Endothelial cell of umbilical vein (primary cell): ENCODE data around the gene QRFP. TPM values are rescaled to one million over a fixed set of nuclear protein-coding genes. Genes with fewer than 3 reads are reported as not detected.

Experiments
- BruUV-seq: library from RNA; stranded (reverse); fragments of 400-500 nt; replicated peaks from 2 replicates; lab custom pipeline; 2021; lab: Mats Ljungman, UMichigan
- CTCF ChIA-PET: fragments of 300-600, 350-600 bp; sonication (Branson Sonifier 250); formaldehyde crosslinking; loops from one replicate; lab custom pipeline; 2021; ENCODE audit warnings: antibody characterized with exemption, inconsistent platforms; lab: Charles Lee
- POLR2A ChIA-PET: fragments of 300-600, 350-600 bp; sonication (Branson Sonifier 250); formaldehyde crosslinking; loops from one replicate; lab custom pipeline; 2021; ENCODE audit warnings: antibody characterized with exemption, inconsistent platforms; lab: Charles Lee
- DNase-seq: peaks from one replicate; pipeline ENCODE4 v3.0.0-alpha.2; 2011; ENCODE audit warnings: low read depth, low spot score
- FAIRE-seq: peaks from 2 replicates; lab custom pipeline; 2011; peaks lifted over from hg19 to GRCh38; lab: Jason Lieb, UNC
- H2AFZ ChIP-seq: 2 replicates; pipeline ENCODE4 v1.6.0; 2012; ENCODE audit warnings: low read depth, low read length, control low read depth, inconsistent platforms
- H3K27ac ChIP-seq: 2 replicates; pipeline ENCODE4 v1.5.1; 2011; ENCODE audit warnings: low read depth, mild to moderate bottlenecking, control low read depth, low read length, moderate library complexity; ENCODE audit not compliant: insufficient read depth
- H3K27me3 ChIP-seq, 2 experiments: 2 replicates each; pipeline versions ENCODE4 v1.6.0 to v1.6.1; 2011; ENCODE audit warnings: low read length in 2 of 2, mixed read lengths in 1 of 2; ENCODE audit not compliant: control insufficient read depth in 2 of 2, insufficient read depth in 2 of 2
- H3K36me3 ChIP-seq, 2 experiments: 2 replicates in 1 of 2; 3 replicates in 1 of 2; pipeline ENCODE4 v1.5.1; 2011; ENCODE audit warnings: low read length in 2 of 2, mild to moderate bottlenecking in 1 of 2, moderate library complexity in 1 of 2; ENCODE audit not compliant: control insufficient read depth in 2 of 2, insufficient read depth in 2 of 2; ENCODE audit errors: extremely low read depth in 1 of 2
- H3K4me1 ChIP-seq: 3 replicates; pipeline ENCODE4 v1.5.1; 2011; ENCODE audit warnings: mild to moderate bottlenecking, low read length; ENCODE audit not compliant: control insufficient read depth, insufficient read depth; ENCODE audit errors: extremely low read depth
- H3K4me2 ChIP-seq: 2 replicates; pipeline ENCODE4 v1.6.1; 2011; ENCODE audit warnings: low read length, control low read depth, mixed read lengths; ENCODE audit not compliant: insufficient read depth
- H3K4me3 ChIP-seq, 3 experiments: fragments of 200-600 bp in 1 of 3; sonication (generic), shearing (Covaris generic) in 1 of 3; replicated peaks in 1 of 3; 2 replicates each; pipeline ENCODE4 v1.5.1; 2011 to 2016; ENCODE audit warnings: control low read depth in 3 of 3, low read length in 3 of 3, mild to moderate bottlenecking in 2 of 3, inconsistent platforms in 1 of 3, low read depth in 1 of 3, moderate library complexity in 1 of 3; ENCODE audit not compliant: insufficient read depth in 1 of 3
- H3K79me2 ChIP-seq: 2 replicates; pipeline ENCODE4 v1.6.0; 2012; ENCODE audit warnings: low read length, inconsistent platforms; ENCODE audit not compliant: control insufficient read depth, insufficient read depth
- H3K9ac ChIP-seq: replicated peaks from 2 replicates; pipeline ENCODE3; 2011; ENCODE audit warnings: low read length, control low read depth; ENCODE audit not compliant: insufficient read depth; ENCODE audit errors: extremely low read depth
- H3K9me1 ChIP-seq: replicated peaks from 3 replicates; pipeline ENCODE4 v1.6.0; 2011; ENCODE audit warnings: mild to moderate bottlenecking, low read length; ENCODE audit not compliant: control insufficient read depth, insufficient read depth; ENCODE audit errors: extremely low read depth
- H3K9me3 ChIP-seq: replicated peaks from 2 replicates; pipeline ENCODE4 v1.5.1; 2012; ENCODE audit warnings: low read length, inconsistent platforms; ENCODE audit not compliant: control insufficient read depth, insufficient read depth
- H4K20me1 ChIP-seq: replicated peaks from 2 replicates; pipeline ENCODE3; 2011; ENCODE audit warnings: mild to moderate bottlenecking, low read length; ENCODE audit not compliant: control insufficient read depth, insufficient read depth; ENCODE audit errors: extremely low read depth
- FOS ChIP-seq: IDR thresholded peaks from 2 replicates; pipeline ENCODE4 v1.6.1; 2011; ENCODE audit warnings: mild to moderate bottlenecking, low read length, moderate library complexity, borderline replicate concordance; ENCODE audit not compliant: insufficient read depth
- GATA2 ChIP-seq: IDR thresholded peaks from 2 replicates; pipeline ENCODE4 v1.7.0; 2011; ENCODE audit warnings: low read depth, mild to moderate bottlenecking, moderate library complexity, mixed read lengths, low read length; ENCODE audit not compliant: insufficient read length, insufficient read depth
- JUN ChIP-seq: IDR thresholded peaks from 2 replicates; pipeline ENCODE4 v1.6.1; 2011; ENCODE audit warnings: borderline replicate concordance, low read depth; ENCODE audit not compliant: insufficient read length, insufficient read depth
- MAX ChIP-seq: IDR thresholded peaks from 2 replicates; pipeline ENCODE4 v1.6.1; 2011; ENCODE audit not compliant: insufficient read depth, insufficient read length
- MYC ChIP-seq: IDR thresholded peaks from one replicate; pipeline ENCODE4 v1.6.1; 2011; ENCODE audit warnings: mild to moderate bottlenecking, low read depth, low read length
- POLR2A ChIP-seq: IDR thresholded peaks from 2 replicates; pipeline ENCODE4 v1.6.1; 2012; ENCODE audit warnings: low read depth, mild to moderate bottlenecking, control low read depth, low read length
- POLR2AphosphoS5 ChIP-seq: IDR thresholded peaks from 2 replicates; pipeline ENCODE4 v1.6.1; 2012; ENCODE audit warnings: low read depth, mild to moderate bottlenecking, control low read depth, low read length, moderate library complexity; ENCODE audit not compliant: insufficient read depth
- dilution Hi-C: fragments of 300-500 bp; cut with MboI; formaldehyde crosslinking; loops from one replicate; pipeline ENCODE4 v1.15.0; 2019; ENCODE audit warnings: low sequenced_read_pairs; ENCODE audit not compliant: extremely low pct_ligation_motif_present
- intact Hi-C: fragments of 100-400 bp; cut with micrococcal nuclease; formaldehyde crosslinking; loops from one replicate; pipeline ENCODE4 v1.10.0; 2022
- polyA plus RNA-seq, 4 experiments: library from polyadenylated mRNA; depleted of rRNA in 3 of 4; stranded (reverse) in 3 of 4; unstranded in 1 of 4; fragments of >200 nt; gene quantifications; 2 replicates each; pipeline versions ENCODE4 v1.2.1 to v1.2.3, GENCODE V29; 2011 to 2012; ENCODE audit warnings: missing spikeins in 1 of 4
- total RNA-seq: library from RNA; stranded (reverse); gene quantifications from 2 replicates; pipeline ENCODE4 v1.2.3, GENCODE V29; 2021

The QRFP gene
- total and polyA plus RNA-seq, 2 donors (not counting 3 experiments of a cell fraction or from before 2014, with no cell fraction given): not detected

GRCh38 chr9:130919559-130920145, 23.0 kb upstream of the QRFP start:
- Histone ChIP-seq H3K9me1 (no peaks in the 10 kb centered on the region), H4K20me1 (no peaks in the 10 kb centered on the region), H3K27ac (no peak overlapping the region), H3K9ac (no peak overlapping the region), H3K4me2 (no peak overlapping the region), H3K36me3 (no peaks in the 10 kb centered on the region), H2AFZ (no peak overlapping the region), H3K9me3 (no peaks in the 10 kb centered on the region), H3K79me2 (no peaks in the 10 kb centered on the region), H3K4me1 (no peaks in the 10 kb centered on the region), H3K27me3 (peaks cover 0 to 7% of the 10 kb centered on the region in 2 experiments), H3K4me3 (no peak overlapping the region)
- dilution Hi-C loops (no loop called here), intact Hi-C loops (no loop called here)
- FAIRE-seq (no peak), DNase-seq (no peak)
- CTCF ChIA-PET: interaction anchor here (0.8 kb wide), 1 partner anchor 79 kb away, joined by 3 read pairs; no protein-coding TSS in a partner anchor
- POLR2A ChIA-PET: no interaction called here
- BruUV-seq: no TSS peak
- TF ChIP-seq GATA2: no peak
- no peak for TF ChIP-seq POLR2A
- TF ChIP-seq POLR2AphosphoS5: no peak
- TF ChIP-seq JUN: no peak
- TF ChIP-seq FOS: no peak
- TF ChIP-seq MAX: no peak
- no peak for TF ChIP-seq MYC
